EL (cell line): ENCODE results near the gene CPN1.

Experiments used
- DNase-seq: peaks from one replicate; pipeline ENCODE4 v3.0.0-alpha.2; 2016

The CPN1 gene

DNA sequence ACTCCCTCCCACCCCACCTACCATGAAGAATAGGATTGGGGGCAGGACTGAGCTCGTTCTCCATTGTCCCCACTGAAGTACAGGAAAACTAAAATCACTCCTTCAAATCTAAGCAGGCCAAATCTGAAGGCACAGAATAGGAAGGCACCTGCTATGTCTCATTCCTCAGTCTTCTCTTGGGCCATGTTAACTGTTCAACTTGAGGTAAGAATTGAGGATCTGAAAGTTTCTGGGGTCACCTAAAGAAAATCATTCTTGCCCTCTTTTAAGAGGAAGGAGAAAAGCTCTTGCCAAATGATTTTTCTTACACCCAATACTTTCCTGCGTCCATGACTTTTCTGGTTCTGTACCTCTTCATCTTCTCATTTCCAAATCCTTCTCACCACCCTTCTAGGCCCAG is 4.9 kb downstream of the CPN1 start:
- DNase-seq: no peak

GRCh38 chr10:100075426-100076220 is 6.0 kb downstream of the CPN1 start:
- DNase-seq: no peak

DNA sequence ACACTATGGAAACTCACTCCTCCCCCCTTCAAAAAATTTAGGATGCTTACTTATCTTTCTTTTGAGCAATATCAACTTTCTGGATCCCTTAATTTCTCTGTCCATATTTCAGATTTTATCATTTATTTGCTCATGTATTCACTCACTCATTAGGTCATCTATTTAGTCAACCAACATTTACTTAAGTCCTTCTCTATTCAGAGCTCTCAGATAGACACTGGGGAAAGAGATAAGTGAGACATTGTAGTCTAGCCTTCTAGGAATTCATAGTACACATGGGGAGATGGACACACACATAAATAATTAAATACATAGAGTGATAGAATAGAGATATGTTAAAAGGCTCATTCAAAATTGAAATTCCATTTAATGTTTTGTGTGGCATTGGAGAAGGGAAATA is 9.2 kb downstream of the CPN1 start:
- no peak for DNase-seq

- no peak for DNase-seq
Measured at GRCh38 chr10:100071529-100071928, 10.1 kb downstream of the CPN1 start.

GRCh38 chr10:100067466-100067865 is 14.2 kb downstream of the CPN1 start:
- DNase-seq: no peak

DNA sequence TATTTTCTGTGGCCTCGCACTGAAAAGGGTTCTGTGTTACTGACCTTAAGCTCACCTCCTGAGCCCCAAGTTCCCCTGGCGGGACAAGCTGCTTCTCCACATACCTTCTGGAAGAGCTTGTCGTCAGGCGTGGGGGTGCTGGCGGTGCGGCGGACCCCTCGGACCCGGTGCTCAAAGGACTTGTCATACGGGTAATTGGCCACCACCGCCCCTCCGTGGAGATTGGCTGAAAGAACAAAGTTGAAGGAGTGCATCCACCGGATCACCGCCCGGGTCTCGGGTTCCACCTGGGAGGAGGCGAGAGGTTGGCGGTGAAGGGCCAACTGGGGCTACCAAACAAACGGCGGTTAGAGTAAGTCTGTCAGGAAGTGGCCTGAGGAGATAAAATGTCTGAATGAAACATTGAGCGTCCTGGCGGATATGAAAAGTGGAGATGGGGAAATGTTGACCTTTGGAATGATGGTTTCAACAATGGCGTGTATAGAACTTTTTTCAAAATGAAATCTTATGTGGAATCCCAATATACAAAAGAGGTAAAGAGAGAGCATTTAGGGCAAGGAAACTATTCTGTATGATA is 16.5 kb downstream of the CPN1 start:
- no peak for DNase-seq

DNA sequence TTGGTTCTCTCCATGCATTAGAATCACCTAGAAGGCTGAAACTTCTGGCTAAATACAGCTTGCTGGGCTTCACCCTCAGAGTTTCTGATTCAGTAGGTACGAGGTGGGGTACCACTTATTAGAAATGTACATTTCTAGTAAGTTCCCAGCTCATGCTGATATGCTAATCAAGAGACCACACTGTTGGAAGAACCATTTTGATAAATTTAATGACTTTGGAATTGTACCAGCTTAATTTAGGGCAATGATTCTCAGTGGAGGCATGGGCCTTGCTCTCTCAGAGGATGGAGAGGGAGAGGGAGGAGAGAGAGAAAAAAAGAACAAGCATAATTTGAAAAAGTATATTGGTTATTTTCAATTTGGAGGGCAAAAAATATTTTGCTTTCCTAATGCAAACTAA is 20.3 kb downstream of the CPN1 start:
- DNase-seq: no peak

DNA sequence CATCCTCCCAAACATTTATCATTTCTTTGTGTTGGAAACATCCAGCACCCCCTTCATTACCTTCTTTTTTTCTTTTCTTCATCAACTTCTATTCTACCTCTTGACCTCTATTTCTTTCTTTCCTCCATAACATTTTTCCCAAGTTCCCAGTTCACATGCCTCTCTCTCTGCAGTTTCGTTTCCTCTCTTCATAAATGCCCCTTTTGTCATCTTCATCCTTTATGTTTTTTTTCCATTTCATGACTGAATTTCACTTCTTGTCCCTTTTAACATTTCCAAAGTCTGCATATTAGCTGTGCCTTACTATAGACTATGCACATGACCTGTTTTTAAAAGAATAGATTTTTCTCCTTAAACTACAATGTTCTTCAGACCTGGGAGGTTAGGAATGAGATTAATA is 23.7 kb downstream of the CPN1 start:
- DNase-seq: no peak

GRCh38 chr10:100053686-100054460 is 27.8 kb downstream of the CPN1 start:
- no peak for DNase-seq

DNA sequence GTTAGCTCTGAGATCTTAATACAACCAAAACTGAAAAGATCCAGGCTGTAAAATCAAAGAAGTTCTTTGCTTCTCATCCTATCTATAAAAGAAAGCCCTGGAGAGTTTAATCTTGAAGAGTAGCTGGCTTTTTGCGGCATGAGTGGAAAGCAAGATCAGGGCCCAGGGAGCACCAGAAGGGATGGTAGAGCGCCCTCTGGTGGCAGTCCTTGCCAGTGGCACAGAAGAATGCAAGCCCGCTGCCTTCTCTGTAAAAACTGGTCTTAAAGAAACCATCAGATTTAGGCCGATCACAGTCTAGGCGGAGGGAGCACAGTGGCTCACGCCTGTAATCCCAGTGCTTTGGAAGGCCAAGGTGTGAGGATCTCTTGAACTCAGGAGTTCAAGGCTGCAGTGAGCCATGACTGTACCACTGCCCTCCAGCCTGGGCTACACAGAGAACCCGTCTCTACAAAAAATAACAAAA is 35.6 kb downstream of the CPN1 start:
- DNase-seq: peak; percentile 83

GRCh38 chr10:100045592-100045991 is 36.1 kb downstream of the CPN1 start:
- DNase-seq: no peak

DNA sequence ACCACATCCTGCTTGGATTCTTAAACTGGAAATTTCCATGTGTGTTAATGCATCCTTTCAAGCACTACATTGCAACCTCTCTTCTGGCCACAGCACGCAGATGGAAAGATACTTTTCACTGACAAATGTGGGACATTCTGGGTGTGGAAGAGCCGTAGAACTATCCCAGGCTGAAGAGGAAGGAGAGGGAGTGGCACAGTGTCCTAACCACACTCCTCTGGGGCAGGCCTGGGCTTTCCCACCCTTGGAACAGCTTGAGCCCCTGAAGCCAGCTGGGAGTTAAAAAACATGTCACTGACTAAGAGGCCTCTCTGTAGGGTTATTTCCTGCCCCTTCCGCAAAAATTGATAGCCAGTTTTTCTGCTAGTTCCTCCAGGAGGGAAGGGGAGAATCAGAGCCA is 37.9 kb downstream of the CPN1 start:
- peak; percentile 43 for DNase-seq

GRCh38 chr10:100043344-100043743 is 38.3 kb downstream of the CPN1 start:
- peak; percentile 34 for DNase-seq

DNA sequence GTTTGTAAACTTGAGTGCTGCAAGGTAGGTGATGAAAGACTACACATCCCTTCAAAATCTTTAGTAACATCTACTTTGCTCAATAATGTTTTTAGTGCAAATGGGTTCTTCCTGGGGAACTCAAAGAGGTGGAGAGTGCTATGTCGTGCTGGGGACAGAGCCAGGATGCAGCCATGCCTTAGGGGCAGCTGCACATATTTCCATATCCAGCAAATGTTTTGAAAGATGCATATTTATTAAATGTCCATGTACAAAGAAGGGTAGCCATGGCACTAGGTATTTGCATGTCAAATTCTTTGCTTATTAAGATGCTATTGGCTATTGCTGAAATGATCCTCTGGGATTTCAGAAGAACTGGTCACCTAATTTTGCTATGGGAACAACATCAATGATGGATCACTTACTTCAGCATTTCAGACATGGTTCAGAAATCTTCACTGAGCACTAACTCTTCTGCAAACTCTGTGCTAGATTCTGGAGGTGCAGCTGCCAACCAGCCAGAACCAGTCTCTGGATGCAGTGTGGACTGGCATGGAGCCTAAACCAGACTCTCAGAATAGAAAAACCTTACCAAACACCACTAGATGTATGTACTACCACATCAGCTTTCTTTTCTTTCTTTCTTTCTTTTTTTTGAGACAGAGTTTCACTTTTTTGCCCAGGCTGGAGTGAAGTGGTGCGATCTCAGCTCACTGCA is 40.2 kb downstream of the CPN1 start:
- no peak for DNase-seq

GRCh38 chr10:100038561-100039071 is 43.1 kb downstream of the CPN1 start:
- no peak for DNase-seq

DNA sequence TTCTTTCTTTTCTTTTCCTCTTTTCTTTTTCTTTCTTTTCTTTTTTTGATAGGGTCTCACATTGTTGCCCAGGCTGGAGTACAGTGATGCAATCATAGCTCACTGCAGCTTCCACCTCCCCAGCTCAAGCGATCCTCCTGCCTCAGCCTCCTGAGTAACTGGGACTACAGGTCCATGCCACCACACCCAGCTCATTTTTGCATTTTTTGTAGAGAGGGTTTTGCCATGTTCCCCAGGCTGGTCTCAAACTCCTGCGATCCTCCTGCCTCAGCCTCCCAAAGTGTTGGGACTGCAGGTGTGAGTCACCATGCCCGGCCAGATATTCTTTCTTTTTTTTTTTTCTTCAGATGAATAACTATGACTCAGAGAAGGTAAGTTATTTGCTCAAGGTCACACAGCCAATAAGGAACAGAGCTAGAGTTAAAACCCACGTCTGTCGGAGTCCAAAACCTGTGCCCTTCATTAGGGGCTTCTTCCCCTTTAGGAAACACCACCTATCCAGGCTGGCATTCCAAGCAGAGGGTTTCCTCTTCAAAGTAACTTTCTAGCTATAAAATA is 43.8 kb downstream of the CPN1 start:
- no peak for DNase-seq

- no peak for DNase-seq
Measured at GRCh38 chr10:100036850-100037249, 44.8 kb downstream of the CPN1 start.

DNA sequence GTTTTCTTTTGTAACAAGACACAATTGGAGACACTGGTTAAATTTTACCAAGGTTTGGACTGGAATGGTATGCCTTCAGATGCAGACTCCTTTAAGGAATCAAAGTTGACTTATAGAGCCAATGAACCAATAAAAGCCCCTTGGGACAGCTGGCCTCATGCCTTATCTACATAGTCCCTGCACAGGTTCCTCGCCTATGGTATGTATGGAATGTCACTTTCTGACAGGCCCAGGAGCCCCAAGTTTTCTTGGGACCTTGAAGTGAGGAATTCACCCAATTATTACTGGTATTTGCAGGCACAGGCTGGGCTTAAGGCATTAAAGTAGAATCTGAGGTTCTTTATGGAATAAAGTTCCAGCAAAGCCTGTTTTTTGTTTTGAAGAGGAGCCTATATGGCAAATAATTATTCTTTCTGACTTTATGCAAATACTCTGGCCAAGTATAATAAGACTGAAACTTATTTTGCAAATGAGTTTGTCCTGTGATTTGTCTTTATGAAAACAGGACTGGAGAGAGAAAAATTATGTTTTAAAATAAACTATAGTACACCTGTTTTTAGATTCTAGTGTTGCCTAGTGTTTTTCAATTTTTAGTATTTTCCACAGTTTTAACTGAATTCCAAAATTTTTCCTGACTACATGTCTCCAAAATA is 47.8 kb downstream of the CPN1 start:
- no peak for DNase-seq

- no peak for DNase-seq
Measured at GRCh38 chr10:100027416-100027815, 54.3 kb downstream of the CPN1 start.

GRCh38 chr10:100025576-100025975 is 56.1 kb downstream of the CPN1 start:
- no peak for DNase-seq

DNA sequence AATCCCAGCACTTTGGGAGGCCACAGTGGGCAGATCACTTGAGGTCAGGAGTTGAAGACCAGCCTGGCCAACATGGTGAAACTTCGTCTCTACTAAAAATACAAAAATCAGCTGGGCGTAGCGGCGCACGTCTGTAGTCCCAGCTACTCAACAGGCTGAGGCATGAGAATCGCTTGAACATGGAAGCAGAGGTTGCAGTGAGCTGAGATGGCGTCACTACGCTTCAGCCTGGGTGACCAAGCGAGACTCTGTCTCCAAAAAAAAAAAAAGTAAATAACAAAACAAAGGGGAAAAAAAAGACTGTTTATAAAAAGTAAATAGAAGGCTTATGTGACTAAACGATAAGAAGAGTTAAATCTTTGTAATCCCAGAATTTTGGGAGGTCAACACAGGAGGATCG is 56.9 kb downstream of the CPN1 start:
- no peak for DNase-seq

GRCh38 chr10:100022403-100022802 is 59.3 kb downstream of the CPN1 start:
- no peak for DNase-seq
